ENCODE results near the gene RPS6KA2.

The RPS6KA2 gene

GRCh38 chr6:166462461-166463135, 164.5 kb downstream of the RPS6KA2 start:
- H3K9ac ChIP-seq (ENCODE audit: low read depth in 1 of 2, low read length in 2 of 2), result no peak overlapping the region
- H3K4me3 ChIP-seq (ENCODE audit: low read depth in 1 of 2, low read length in 2 of 2), result no peak overlapping the region
- no peaks in the 10 kb centered on the region for H3K27me3 ChIP-seq (ENCODE audit: control insufficient read depth in 1 of 2, insufficient read depth in 2 of 2, low read length in 2 of 2)
- no peaks in the 10 kb centered on the region for H3K9me3 ChIP-seq (ENCODE audit: control insufficient read depth in 1 of 2, low read length in 2 of 2)
- no peaks in the 10 kb centered on the region for H3K4me1 ChIP-seq (ENCODE audit: control insufficient read depth in 1 of 2, insufficient read depth in 2 of 2, low read length in 2 of 2)
- peaks cover 0 to 2% of the 10 kb centered on the region in 2 donors for H3K36me3 ChIP-seq (ENCODE audit: control insufficient read depth in 1 of 2, insufficient read depth in 2 of 2, low read length in 2 of 2)
- H3K27ac ChIP-seq (ENCODE audit: low read depth, low read length), result no peak overlapping the region

GRCh38 chr6:166461821-166462460, 165.1 kb downstream of the RPS6KA2 start:
- H3K27me3 ChIP-seq (ENCODE audit: control insufficient read depth in 1 of 2, insufficient read depth in 2 of 2, low read length in 2 of 2), result no peaks in the 10 kb centered on the region
- no peaks in the 10 kb centered on the region for H3K9me3 ChIP-seq (ENCODE audit: control insufficient read depth in 1 of 2, low read length in 2 of 2)
- no peak overlapping the region for H3K27ac ChIP-seq (ENCODE audit: low read depth, low read length)
- H3K9ac ChIP-seq (ENCODE audit: low read depth in 1 of 2, low read length in 2 of 2), result no peak overlapping the region
- no peaks in the 10 kb centered on the region for H3K36me3 ChIP-seq (ENCODE audit: control insufficient read depth in 1 of 2, insufficient read depth in 2 of 2, low read length in 2 of 2)
- H3K4me3 ChIP-seq (ENCODE audit: low read depth in 1 of 2, low read length in 2 of 2), result no peak overlapping the region
- no peaks in the 10 kb centered on the region for H3K4me1 ChIP-seq (ENCODE audit: control insufficient read depth in 1 of 2, insufficient read depth in 2 of 2, low read length in 2 of 2)

GRCh38 chr6:166460473-166461437, 166.3 kb downstream of the RPS6KA2 start:
- Histone ChIP-seq H3K27ac (ENCODE audit: low read depth, low read length) (no peak overlapping the region), H3K4me1 (ENCODE audit: control insufficient read depth in 1 of 2, insufficient read depth in 2 of 2, low read length in 2 of 2) (no peaks in the 10 kb centered on the region), H3K9me3 (ENCODE audit: control insufficient read depth in 1 of 2, low read length in 2 of 2) (no peaks in the 10 kb centered on the region), H3K27me3 (ENCODE audit: control insufficient read depth in 1 of 2, insufficient read depth in 2 of 2, low read length in 2 of 2) (no peaks in the 10 kb centered on the region), H3K9ac (ENCODE audit: low read depth in 1 of 2, low read length in 2 of 2) (no peak overlapping the region), H3K4me3 (ENCODE audit: low read depth in 1 of 2, low read length in 2 of 2) (no peak overlapping the region), H3K36me3 (ENCODE audit: control insufficient read depth in 1 of 2, insufficient read depth in 2 of 2, low read length in 2 of 2) (no peaks in the 10 kb centered on the region)

- Histone ChIP-seq H3K9ac (ENCODE audit: low read depth in 1 of 2, low read length in 2 of 2) (no peak overlapping the region), H3K4me1 (ENCODE audit: control insufficient read depth in 1 of 2, insufficient read depth in 2 of 2, low read length in 2 of 2) (no peaks in the 10 kb centered on the region)
Measured at GRCh38 chr6:166459906-166460305, 167.1 kb downstream of the RPS6KA2 start.

GRCh38 chr6:166459272-166459671, 167.8 kb downstream of the RPS6KA2 start:
- Histone ChIP-seq H3K9me3 (ENCODE audit: control insufficient read depth in 1 of 2, low read length in 2 of 2) (no peaks in the 10 kb centered on the region), H3K4me3 (ENCODE audit: low read depth in 1 of 2, low read length in 2 of 2) (no peak overlapping the region), H3K36me3 (ENCODE audit: control insufficient read depth in 1 of 2, insufficient read depth in 2 of 2, low read length in 2 of 2) (no peaks in the 10 kb centered on the region), H3K9ac (ENCODE audit: low read depth in 1 of 2, low read length in 2 of 2) (no peak overlapping the region), H3K4me1 (ENCODE audit: control insufficient read depth in 1 of 2, insufficient read depth in 2 of 2, low read length in 2 of 2) (no peaks in the 10 kb centered on the region), H3K27me3 (ENCODE audit: control insufficient read depth in 1 of 2, insufficient read depth in 2 of 2, low read length in 2 of 2) (no peaks in the 10 kb centered on the region), H3K27ac (ENCODE audit: low read depth, low read length) (no peak overlapping the region)

More at GRCh38 chr6:166459906-166460305, 167.1 kb downstream of the RPS6KA2 start:
- Histone ChIP-seq H3K36me3 (ENCODE audit: control insufficient read depth in 1 of 2, insufficient read depth in 2 of 2, low read length in 2 of 2) (no peaks in the 10 kb centered on the region), H3K4me3 (ENCODE audit: low read depth in 1 of 2, low read length in 2 of 2) (no peak overlapping the region), H3K27me3 (ENCODE audit: control insufficient read depth in 1 of 2, insufficient read depth in 2 of 2, low read length in 2 of 2) (no peaks in the 10 kb centered on the region), H3K27ac (ENCODE audit: low read depth, low read length) (no peak overlapping the region), H3K9me3 (ENCODE audit: control insufficient read depth in 1 of 2, low read length in 2 of 2) (no peaks in the 10 kb centered on the region)

GRCh38 chr6:166456395-166457156, 170.5 kb downstream of the RPS6KA2 start:
- Histone ChIP-seq H3K36me3 (ENCODE audit: control insufficient read depth in 1 of 2, insufficient read depth in 2 of 2, low read length in 2 of 2) (no peaks in the 10 kb centered on the region), H3K27ac (ENCODE audit: low read depth, low read length) (no peak overlapping the region), H3K4me3 (ENCODE audit: low read depth in 1 of 2, low read length in 2 of 2) (no peak overlapping the region), H3K9me3 (ENCODE audit: control insufficient read depth in 1 of 2, low read length in 2 of 2) (no peaks in the 10 kb centered on the region), H3K9ac (ENCODE audit: low read depth in 1 of 2, low read length in 2 of 2) (no peak overlapping the region), H3K27me3 (ENCODE audit: control insufficient read depth in 1 of 2, insufficient read depth in 2 of 2, low read length in 2 of 2) (no peaks in the 10 kb centered on the region), H3K4me1 (ENCODE audit: control insufficient read depth in 1 of 2, insufficient read depth in 2 of 2, low read length in 2 of 2) (no peaks in the 10 kb centered on the region)

- Histone ChIP-seq H3K27ac (ENCODE audit: low read depth, low read length) (no peak overlapping the region), H3K27me3 (ENCODE audit: control insufficient read depth in 1 of 2, insufficient read depth in 2 of 2, low read length in 2 of 2) (no peaks in the 10 kb centered on the region), H3K36me3 (ENCODE audit: control insufficient read depth in 1 of 2, insufficient read depth in 2 of 2, low read length in 2 of 2) (no peaks in the 10 kb centered on the region), H3K4me3 (ENCODE audit: low read depth in 1 of 2, low read length in 2 of 2) (no peak overlapping the region), H3K4me1 (ENCODE audit: control insufficient read depth in 1 of 2, insufficient read depth in 2 of 2, low read length in 2 of 2) (no peaks in the 10 kb centered on the region), H3K9me3 (ENCODE audit: control insufficient read depth in 1 of 2, low read length in 2 of 2) (no peaks in the 10 kb centered on the region), H3K9ac (ENCODE audit: low read depth in 1 of 2, low read length in 2 of 2) (no peak overlapping the region)
Measured at GRCh38 chr6:166454692-166455515, 172.1 kb downstream of the RPS6KA2 start.

GRCh38 chr6:166453651-166454050, 173.4 kb downstream of the RPS6KA2 start:
- Histone ChIP-seq H3K9me3 (ENCODE audit: control insufficient read depth in 1 of 2, low read length in 2 of 2) (no peaks in the 10 kb centered on the region), H3K27me3 (ENCODE audit: control insufficient read depth in 1 of 2, insufficient read depth in 2 of 2, low read length in 2 of 2) (no peaks in the 10 kb centered on the region), H3K36me3 (ENCODE audit: control insufficient read depth in 1 of 2, insufficient read depth in 2 of 2, low read length in 2 of 2) (no peaks in the 10 kb centered on the region), H3K9ac (ENCODE audit: low read depth in 1 of 2, low read length in 2 of 2) (no peak overlapping the region), H3K27ac (ENCODE audit: low read depth, low read length) (no peak overlapping the region), H3K4me3 (ENCODE audit: low read depth in 1 of 2, low read length in 2 of 2) (no peak overlapping the region), H3K4me1 (ENCODE audit: control insufficient read depth in 1 of 2, insufficient read depth in 2 of 2, low read length in 2 of 2) (no peaks in the 10 kb centered on the region)

GRCh38 chr6:166450167-166450873, 176.7 kb downstream of the RPS6KA2 start:
- H3K27me3 ChIP-seq (ENCODE audit: control insufficient read depth in 1 of 2, insufficient read depth in 2 of 2, low read length in 2 of 2), result no peaks in the 10 kb centered on the region
- H3K9ac ChIP-seq (ENCODE audit: low read depth in 1 of 2, low read length in 2 of 2), result no peak overlapping the region

More at GRCh38 chr6:166450167-166450873, 176.7 kb downstream of the RPS6KA2 start:
- Histone ChIP-seq H3K9me3 (ENCODE audit: control insufficient read depth in 1 of 2, low read length in 2 of 2) (no peaks in the 10 kb centered on the region), H3K4me3 (ENCODE audit: low read depth in 1 of 2, low read length in 2 of 2) (no peak overlapping the region), H3K4me1 (ENCODE audit: control insufficient read depth in 1 of 2, insufficient read depth in 2 of 2, low read length in 2 of 2) (no peaks in the 10 kb centered on the region), H3K36me3 (ENCODE audit: control insufficient read depth in 1 of 2, insufficient read depth in 2 of 2, low read length in 2 of 2) (peaks cover 0 to 9% of the 10 kb centered on the region in 2 donors), H3K27ac (ENCODE audit: low read depth, low read length) (no peak overlapping the region)
